ENCODE results near the gene BBS1.
"Not testable (repeated sequence)": the region's sequence is repeated elsewhere in the genome, so short reads cannot be mapped to it uniquely, and the experiment has no call there.

The BBS1 gene

DNA sequence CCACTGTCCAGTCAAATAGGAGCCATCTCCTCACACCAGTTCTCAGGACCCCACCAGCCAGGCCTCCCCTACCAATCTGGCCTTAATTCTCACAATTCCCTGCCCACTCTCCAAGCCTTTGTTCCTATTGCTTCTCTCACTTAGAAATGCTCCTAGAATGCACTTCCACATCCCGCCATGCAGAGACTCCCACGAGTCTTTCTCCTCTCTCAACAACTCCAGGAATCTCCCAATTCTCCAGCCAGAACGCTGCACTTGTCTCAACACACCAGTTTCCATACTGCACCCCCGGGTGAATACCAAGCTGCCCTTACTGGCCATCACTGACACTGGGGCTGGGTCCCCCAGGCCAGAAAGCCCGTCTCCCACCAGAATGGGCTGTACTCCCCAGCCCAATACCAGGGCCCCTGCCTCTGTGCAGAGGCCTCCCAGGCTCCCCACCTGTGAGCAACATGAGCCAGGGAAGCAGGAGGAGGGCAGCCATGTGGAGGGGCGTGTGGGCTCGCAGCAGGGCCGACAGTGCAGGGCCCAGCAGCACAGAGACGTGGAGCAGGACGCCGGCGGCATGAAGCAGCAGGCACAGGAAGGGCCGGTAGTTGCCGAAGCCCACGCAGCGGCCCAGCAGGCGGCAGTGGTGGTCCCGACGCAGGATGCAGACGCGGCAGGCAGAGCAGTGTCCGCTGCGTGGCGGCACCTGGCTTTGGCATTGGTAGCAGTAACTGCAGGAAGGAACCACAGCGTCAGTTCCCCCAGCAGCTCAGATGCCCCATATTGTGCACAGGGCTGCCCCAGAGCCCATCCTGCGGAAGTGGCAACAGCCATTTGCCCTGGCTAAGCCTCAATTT, 33.0 kb downstream of the BBS1 start:
- H3K4me3 ChIP-seq (ENCODE audit: low read depth, low read length) = no peak overlapping the region
- peaks cover 7% of the 10 kb centered on the region for H3K4me1 ChIP-seq (ENCODE audit: control insufficient read depth, insufficient read depth, low read length, unreplicated experiment)
- H3K79me2 ChIP-seq (ENCODE audit: control insufficient read depth, insufficient read depth, low read length, unreplicated experiment) = no peaks in the 10 kb centered on the region
- no peaks in the 10 kb centered on the region for H3K36me3 ChIP-seq (ENCODE audit: insufficient read depth, low read length)
- H2AFZ ChIP-seq (ENCODE audit: low read length, unreplicated experiment) = no peak overlapping the region
- H3K27me3 ChIP-seq (ENCODE audit: insufficient read depth, low read length) = peaks cover 19% of the 10 kb centered on the region
- no peak overlapping the region for H3K27ac ChIP-seq (ENCODE audit: low read depth, low read length)

GRCh38 chr11:66544952-66545351, 34.5 kb downstream of the BBS1 start:
- Histone ChIP-seq H3K4me3 (ENCODE audit: low read depth, low read length) (peak overlapping the region; percentile 86), H3K27me3 (ENCODE audit: insufficient read depth, low read length) (peaks cover 28% of the 10 kb centered on the region)
- not testable (repeated sequence) for H3K4me1 ChIP-seq (ENCODE audit: control insufficient read depth, insufficient read depth, low read length, unreplicated experiment); H3K27ac ChIP-seq (ENCODE audit: low read depth, low read length); H2AFZ ChIP-seq (ENCODE audit: low read length, unreplicated experiment); H3K79me2 ChIP-seq (ENCODE audit: control insufficient read depth, insufficient read depth, low read length, unreplicated experiment); H3K36me3 ChIP-seq (ENCODE audit: insufficient read depth, low read length)

GRCh38 chr11:66545701-66546367, 35.4 kb downstream of the BBS1 start, which contains the start of gene ZDHHC24:
TSS of gene ZDHHC24 (minus strand) at chr11:66546048. CDS start at chr11:66546003, 45 bp downstream.
- Histone ChIP-seq H3K4me3 (ENCODE audit: low read depth, low read length) (peak within 1 kb of the TSS; percentile 86), H2AFZ (ENCODE audit: low read length, unreplicated experiment) (peak within 1 kb of the TSS; percentile 86), H3K27me3 (ENCODE audit: insufficient read depth, low read length) (peaks cover 28% of the 10 kb centered on the region), H3K36me3 (ENCODE audit: insufficient read depth, low read length) (no peaks in the 10 kb centered on the region), H3K4me1 (ENCODE audit: control insufficient read depth, insufficient read depth, low read length, unreplicated experiment) (peaks cover 7% of the 10 kb centered on the region), H3K27ac (ENCODE audit: low read depth, low read length) (no peak within 1 kb of the TSS), H3K79me2 (ENCODE audit: control insufficient read depth, insufficient read depth, low read length, unreplicated experiment) (no peaks in the 10 kb centered on the region)

DNA sequence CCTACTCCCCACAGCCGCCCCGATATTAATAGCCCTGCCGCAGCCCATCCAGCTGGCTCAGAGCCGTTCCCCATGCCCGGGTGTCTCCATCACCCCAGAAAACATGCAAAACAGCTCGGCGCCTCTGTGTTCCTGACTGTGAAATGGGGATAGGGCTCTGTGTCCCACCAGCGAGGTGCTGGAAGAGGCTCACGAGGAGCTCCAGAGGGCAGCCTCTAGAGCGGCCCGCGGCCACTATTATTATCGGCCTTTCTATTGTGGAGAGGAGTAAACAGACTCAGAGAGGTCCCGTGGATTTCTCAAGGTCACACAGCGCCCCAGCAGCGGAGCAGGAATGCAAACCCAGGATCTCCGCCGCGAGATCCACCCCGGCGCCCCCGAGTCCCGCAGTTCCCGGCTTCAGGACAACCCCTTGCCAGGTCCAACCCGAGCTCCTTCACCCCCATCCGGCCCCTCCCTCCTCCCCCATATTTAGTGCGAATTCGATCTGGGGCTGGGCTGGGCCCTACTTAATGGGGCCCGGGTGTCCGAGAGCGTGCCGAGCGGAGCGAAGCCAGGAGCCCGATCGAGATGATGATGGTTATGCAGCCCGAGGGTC, 36.0 kb downstream of the BBS1 start, which contains the start of gene ACTN3:
ACTN3 (plus strand) TSS at position 536 of the 598 bp plus-strand sequence; CDS start at position 571, 35 bp downstream.
- H3K27me3 ChIP-seq (ENCODE audit: insufficient read depth, low read length) = peaks cover 28% of the 10 kb centered on the region
- H2AFZ ChIP-seq (ENCODE audit: low read length, unreplicated experiment) = peak within 1 kb of the TSS; percentile 86
- no peaks in the 10 kb centered on the region for H3K36me3 ChIP-seq (ENCODE audit: insufficient read depth, low read length)
- H3K4me1 ChIP-seq (ENCODE audit: control insufficient read depth, insufficient read depth, low read length, unreplicated experiment) = peaks cover 7% of the 10 kb centered on the region
- H3K4me3 ChIP-seq (ENCODE audit: low read depth, low read length) = peak within 1 kb of the TSS; percentile 86
- no peak within 1 kb of the TSS for H3K27ac ChIP-seq (ENCODE audit: low read depth, low read length)
- H3K79me2 ChIP-seq (ENCODE audit: control insufficient read depth, insufficient read depth, low read length, unreplicated experiment) = no peaks in the 10 kb centered on the region

DNA sequence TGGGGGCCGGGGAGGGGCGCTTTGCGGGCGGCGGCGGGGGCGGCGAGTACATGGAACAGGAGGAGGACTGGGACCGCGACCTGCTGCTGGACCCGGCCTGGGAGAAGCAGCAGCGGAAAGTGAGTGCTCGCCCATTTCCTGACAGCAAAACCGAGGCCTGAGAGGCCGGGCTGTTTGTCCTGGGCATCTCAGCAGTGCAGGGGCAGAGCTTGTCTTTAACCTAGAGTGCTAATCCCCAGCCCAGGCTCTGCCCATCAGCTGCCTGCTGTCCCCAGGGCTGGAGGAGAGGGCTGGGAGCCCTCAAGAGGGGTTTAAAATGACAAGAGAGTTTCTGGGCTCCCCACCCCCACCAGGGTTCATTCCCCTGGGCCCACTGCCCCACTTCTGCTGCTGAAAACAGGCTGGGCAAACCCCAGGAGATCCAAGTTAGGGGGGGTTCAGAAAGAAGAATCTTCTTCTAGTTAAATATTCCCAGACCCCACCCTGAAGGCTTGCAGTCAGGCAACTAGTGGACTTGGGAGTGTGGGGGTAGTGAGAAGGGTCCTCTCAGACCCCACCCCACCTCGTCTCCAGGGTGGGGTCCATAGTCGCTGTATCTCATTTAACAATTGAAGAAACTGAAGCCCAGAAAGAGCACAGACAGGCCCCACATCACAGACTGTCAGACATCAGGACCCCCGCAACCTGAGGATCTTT, 36.7 kb downstream of the BBS1 start:
- no peak overlapping the region for H3K27ac ChIP-seq (ENCODE audit: low read depth, low read length)
- H3K27me3 ChIP-seq (ENCODE audit: insufficient read depth, low read length) = peaks cover 28% of the 10 kb centered on the region
- H3K4me3 ChIP-seq (ENCODE audit: low read depth, low read length) = peak overlapping the region; percentile 86; the same call in 1 of the 2 replicates
- no peaks in the 10 kb centered on the region for H3K79me2 ChIP-seq (ENCODE audit: control insufficient read depth, insufficient read depth, low read length, unreplicated experiment)
- H3K4me1 ChIP-seq (ENCODE audit: control insufficient read depth, insufficient read depth, low read length, unreplicated experiment) = peaks cover 7% of the 10 kb centered on the region
- no peak overlapping the region for H2AFZ ChIP-seq (ENCODE audit: low read length, unreplicated experiment)
- no peaks in the 10 kb centered on the region for H3K36me3 ChIP-seq (ENCODE audit: insufficient read depth, low read length)

- Histone ChIP-seq H3K79me2 (ENCODE audit: control insufficient read depth, insufficient read depth, low read length, unreplicated experiment) (no peaks in the 10 kb centered on the region), H3K27ac (ENCODE audit: low read depth, low read length) (no peak overlapping the region), H3K4me1 (ENCODE audit: control insufficient read depth, insufficient read depth, low read length, unreplicated experiment) (peaks cover 2% of the 10 kb centered on the region), H3K36me3 (ENCODE audit: insufficient read depth, low read length) (no peaks in the 10 kb centered on the region), H3K27me3 (ENCODE audit: insufficient read depth, low read length) (peaks cover 28% of the 10 kb centered on the region), H3K4me3 (ENCODE audit: low read depth, low read length) (no peak overlapping the region), H2AFZ (ENCODE audit: low read length, unreplicated experiment) (no peak overlapping the region)
Measured at GRCh38 chr11:66547662-66548009, 37.2 kb downstream of the BBS1 start.

DNA sequence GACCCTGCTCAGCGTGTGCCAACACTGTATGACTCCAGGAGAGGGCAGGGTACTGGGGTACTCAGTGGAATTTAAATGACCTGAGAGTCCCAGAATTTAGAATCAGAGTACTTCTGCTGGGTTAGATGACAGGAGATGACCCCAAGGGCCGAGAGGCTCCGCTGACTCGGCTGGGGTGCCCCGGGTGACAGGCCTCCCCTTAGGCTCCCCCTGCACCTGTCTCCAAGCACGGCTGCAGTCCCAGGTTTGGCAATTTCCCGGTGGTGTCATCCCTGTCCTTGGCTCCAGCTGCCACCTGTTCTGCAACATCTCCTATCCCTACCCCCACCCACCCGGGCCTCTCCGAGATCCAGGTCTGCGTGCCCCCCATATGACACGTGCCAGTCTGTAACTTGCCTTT, 37.6 kb downstream of the BBS1 start:
- no peak overlapping the region for H3K27ac ChIP-seq (ENCODE audit: low read depth, low read length)
- H3K27me3 ChIP-seq (ENCODE audit: insufficient read depth, low read length) = peaks cover 28% of the 10 kb centered on the region
- H3K79me2 ChIP-seq (ENCODE audit: control insufficient read depth, insufficient read depth, low read length, unreplicated experiment) = no peaks in the 10 kb centered on the region
- H3K4me3 ChIP-seq (ENCODE audit: low read depth, low read length) = no peak overlapping the region
- H2AFZ ChIP-seq (ENCODE audit: low read length, unreplicated experiment) = no peak overlapping the region
- H3K4me1 ChIP-seq (ENCODE audit: control insufficient read depth, insufficient read depth, low read length, unreplicated experiment) = no peaks in the 10 kb centered on the region
- no peaks in the 10 kb centered on the region for H3K36me3 ChIP-seq (ENCODE audit: insufficient read depth, low read length)

DNA sequence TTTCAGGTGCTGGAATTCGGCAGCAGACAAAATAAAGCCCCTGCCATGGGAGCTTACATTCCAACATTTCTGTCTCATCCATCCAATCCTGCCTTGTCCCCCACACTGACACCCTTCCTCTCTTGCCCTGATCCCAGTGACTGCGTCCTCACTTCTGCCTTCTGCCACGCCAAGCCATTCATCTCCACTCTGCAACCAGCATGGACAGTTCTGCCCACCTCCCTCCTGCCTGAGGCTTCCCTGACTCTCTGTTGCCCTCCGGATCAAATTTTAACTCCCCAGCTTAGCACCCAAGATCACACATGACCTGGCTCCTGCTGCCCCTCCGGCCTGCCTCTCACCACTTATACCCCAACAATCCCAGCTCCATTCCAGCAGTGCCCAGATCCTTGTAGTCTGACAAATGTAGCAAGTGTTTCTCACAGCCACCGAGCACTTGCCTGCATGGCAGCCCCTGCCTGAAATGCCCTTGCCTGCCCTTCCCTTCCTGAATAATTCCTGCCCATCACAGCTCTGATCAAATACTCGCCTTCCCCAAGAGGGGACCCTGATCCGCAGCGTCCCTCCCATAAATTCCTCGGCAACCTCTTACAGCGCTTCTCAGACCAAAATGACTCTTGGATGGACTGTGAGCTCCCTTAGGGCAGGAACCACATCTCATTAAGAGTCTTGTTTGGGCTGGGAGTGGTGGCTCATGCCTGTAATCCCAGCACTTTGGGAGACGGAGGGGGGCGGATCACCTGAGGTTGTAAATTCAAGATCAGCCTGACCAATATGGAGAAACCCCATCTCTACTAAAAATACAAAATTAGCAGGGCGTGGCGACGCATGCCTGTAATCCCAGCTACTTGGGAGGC, 38.6 kb downstream of the BBS1 start:
- H3K27ac ChIP-seq (ENCODE audit: low read depth, low read length) = no peak overlapping the region
- H3K4me1 ChIP-seq (ENCODE audit: control insufficient read depth, insufficient read depth, low read length, unreplicated experiment) = no peaks in the 10 kb centered on the region
- H3K4me3 ChIP-seq (ENCODE audit: low read depth, low read length) = no peak overlapping the region
- H3K27me3 ChIP-seq (ENCODE audit: insufficient read depth, low read length) = peaks cover 28% of the 10 kb centered on the region
- no peaks in the 10 kb centered on the region for H3K79me2 ChIP-seq (ENCODE audit: control insufficient read depth, insufficient read depth, low read length, unreplicated experiment)
- H2AFZ ChIP-seq (ENCODE audit: low read length, unreplicated experiment) = no peak overlapping the region
- no peaks in the 10 kb centered on the region for H3K36me3 ChIP-seq (ENCODE audit: insufficient read depth, low read length)

DNA sequence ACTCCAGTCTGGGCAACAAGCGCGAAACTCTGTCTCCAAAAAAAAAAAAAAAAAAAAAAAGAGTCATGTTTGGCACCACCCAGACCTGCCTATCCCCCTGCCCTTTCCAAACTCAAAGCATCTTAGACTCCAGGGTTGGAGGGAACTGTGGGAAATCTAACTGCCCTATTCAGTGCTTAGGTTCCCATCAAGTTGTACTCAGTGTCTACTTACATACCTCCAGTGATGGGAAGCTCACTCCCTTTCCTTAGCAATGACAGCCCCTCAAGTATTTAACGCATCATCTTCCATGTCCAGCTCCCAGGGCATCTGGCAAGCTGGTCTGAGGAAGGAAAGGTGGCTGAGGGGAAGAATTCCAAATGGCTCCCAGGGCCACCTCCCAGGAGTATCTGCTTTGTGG, 39.3 kb downstream of the BBS1 start:
- Histone ChIP-seq H3K27ac (ENCODE audit: low read depth, low read length) (no peak overlapping the region), H3K36me3 (ENCODE audit: insufficient read depth, low read length) (no peaks in the 10 kb centered on the region), H3K4me3 (ENCODE audit: low read depth, low read length) (no peak overlapping the region), H2AFZ (ENCODE audit: low read length, unreplicated experiment) (no peak overlapping the region), H3K79me2 (ENCODE audit: control insufficient read depth, insufficient read depth, low read length, unreplicated experiment) (no peaks in the 10 kb centered on the region), H3K27me3 (ENCODE audit: insufficient read depth, low read length) (peaks cover 28% of the 10 kb centered on the region), H3K4me1 (ENCODE audit: control insufficient read depth, insufficient read depth, low read length, unreplicated experiment) (no peaks in the 10 kb centered on the region)

GRCh38 chr11:66550887-66551286, 40.5 kb downstream of the BBS1 start:
- Histone ChIP-seq H3K36me3 (ENCODE audit: insufficient read depth, low read length) (no peaks in the 10 kb centered on the region), H3K27ac (ENCODE audit: low read depth, low read length) (no peak overlapping the region), H2AFZ (ENCODE audit: low read length, unreplicated experiment) (no peak overlapping the region), H3K79me2 (ENCODE audit: control insufficient read depth, insufficient read depth, low read length, unreplicated experiment) (no peaks in the 10 kb centered on the region), H3K4me3 (ENCODE audit: low read depth, low read length) (no peak overlapping the region), H3K27me3 (ENCODE audit: insufficient read depth, low read length) (peaks cover 28% of the 10 kb centered on the region), H3K4me1 (ENCODE audit: control insufficient read depth, insufficient read depth, low read length, unreplicated experiment) (no peaks in the 10 kb centered on the region)

Data from ACC112 (cell line).